ENCODE data around the gene ZNF30. TPM values are rescaled to one million over a fixed set of nuclear protein-coding genes. Genes with fewer than 3 reads are reported as not detected.

The ZNF30 gene
- total RNA-seq, 1 donor from 2014 or later, result 6.9 TPM

GRCh38 chr19:34925278-34925855 lies 1.3 kb upstream of the ZNF30 start:
- Mint-ChIP-seq H3K4me3 (no peak overlapping the region), H3K27ac (no peak overlapping the region), H3K9me3 (no peaks in the 10 kb centered on the region), H3K4me1 (ENCODE audit: unreplicated experiment) (peaks cover 14% of the 10 kb centered on the region), H3K36me3 (peaks cover 9% of the 10 kb centered on the region), H3K27me3 (no peaks in the 10 kb centered on the region)
- no peak for TF ChIP-seq CTCF (conservative IDR thresholded peaks at IDR 0.05)
- no peak for DNase-seq (ENCODE audit: extremely low spot score, unreplicated experiment)

- no peak for DNase-seq (ENCODE audit: extremely low spot score, unreplicated experiment)
- H3K27me3 Mint-ChIP-seq, result no peaks in the 10 kb centered on the region
- no peak for TF ChIP-seq CTCF (conservative IDR thresholded peaks at IDR 0.05)
- H3K9me3 Mint-ChIP-seq, result no peaks in the 10 kb centered on the region
- H3K36me3 Mint-ChIP-seq, result peaks cover 9% of the 10 kb centered on the region
- H3K27ac Mint-ChIP-seq, result peak overlapping the region; percentile 87
- peaks cover 14% of the 10 kb centered on the region for H3K4me1 Mint-ChIP-seq (ENCODE audit: unreplicated experiment)
- H3K4me3 Mint-ChIP-seq, result peak overlapping the region; percentile 96
These were observed 380 bp upstream of the ZNF30 start for GRCh38 chr19:34926361-34926684.

- Mint-ChIP-seq H3K27me3 (no peaks in the 10 kb centered on the region), H3K27ac (no peak overlapping the region), H3K4me1 (ENCODE audit: unreplicated experiment) (peaks cover 4% of the 10 kb centered on the region), H3K9me3 (no peaks in the 10 kb centered on the region), H3K36me3 (peaks cover 41% of the 10 kb centered on the region), H3K4me3 (no peak overlapping the region)
- DNase-seq (ENCODE audit: extremely low spot score, unreplicated experiment), result no peak
- no peak for TF ChIP-seq CTCF (conservative IDR thresholded peaks at IDR 0.05)
These were observed 5.8 kb downstream of the ZNF30 start for GRCh38 chr19:34932494-34932893.

- no peaks in the 10 kb centered on the region for H3K4me1 Mint-ChIP-seq (ENCODE audit: unreplicated experiment)
- H3K4me3 Mint-ChIP-seq, result no peak overlapping the region
- TF ChIP-seq CTCF (conservative IDR thresholded peaks at IDR 0.05), result no peak
- H3K27me3 Mint-ChIP-seq, result no peaks in the 10 kb centered on the region
- H3K27ac Mint-ChIP-seq, result no peak overlapping the region
- H3K9me3 Mint-ChIP-seq, result no peaks in the 10 kb centered on the region
- no peak for DNase-seq (ENCODE audit: extremely low spot score, unreplicated experiment)
- H3K36me3 Mint-ChIP-seq, result peaks cover 42% of the 10 kb centered on the region
These were observed 9.5 kb downstream of the ZNF30 start for GRCh38 chr19:34936184-34936583.

GRCh38 chr19:34938886-34939285 lies 12.2 kb downstream of the ZNF30 start:
- no peak overlapping the region for H3K4me3 Mint-ChIP-seq
- no peak for DNase-seq (ENCODE audit: extremely low spot score, unreplicated experiment)
- no peaks in the 10 kb centered on the region for H3K27me3 Mint-ChIP-seq
- H3K27ac Mint-ChIP-seq, result no peak overlapping the region
- no peak for TF ChIP-seq CTCF (conservative IDR thresholded peaks at IDR 0.05)
- no peaks in the 10 kb centered on the region for H3K4me1 Mint-ChIP-seq (ENCODE audit: unreplicated experiment)
- H3K36me3 Mint-ChIP-seq, result peaks cover 52% of the 10 kb centered on the region
- peaks cover 8% of the 10 kb centered on the region for H3K9me3 Mint-ChIP-seq

Data from type B pancreatic cell (in vitro differentiated cells).